NOMO-1 (cell line): ENCODE results near the gene OVCH1.

Source experiments
- DNase-seq, 2 experiments: peaks; one replicate each; lab custom pipeline; 2025; ENCODE audit not compliant: unreplicated experiment in 2 of 2; lab: John Stamatoyannopoulos, UW

The OVCH1 gene, protein sequence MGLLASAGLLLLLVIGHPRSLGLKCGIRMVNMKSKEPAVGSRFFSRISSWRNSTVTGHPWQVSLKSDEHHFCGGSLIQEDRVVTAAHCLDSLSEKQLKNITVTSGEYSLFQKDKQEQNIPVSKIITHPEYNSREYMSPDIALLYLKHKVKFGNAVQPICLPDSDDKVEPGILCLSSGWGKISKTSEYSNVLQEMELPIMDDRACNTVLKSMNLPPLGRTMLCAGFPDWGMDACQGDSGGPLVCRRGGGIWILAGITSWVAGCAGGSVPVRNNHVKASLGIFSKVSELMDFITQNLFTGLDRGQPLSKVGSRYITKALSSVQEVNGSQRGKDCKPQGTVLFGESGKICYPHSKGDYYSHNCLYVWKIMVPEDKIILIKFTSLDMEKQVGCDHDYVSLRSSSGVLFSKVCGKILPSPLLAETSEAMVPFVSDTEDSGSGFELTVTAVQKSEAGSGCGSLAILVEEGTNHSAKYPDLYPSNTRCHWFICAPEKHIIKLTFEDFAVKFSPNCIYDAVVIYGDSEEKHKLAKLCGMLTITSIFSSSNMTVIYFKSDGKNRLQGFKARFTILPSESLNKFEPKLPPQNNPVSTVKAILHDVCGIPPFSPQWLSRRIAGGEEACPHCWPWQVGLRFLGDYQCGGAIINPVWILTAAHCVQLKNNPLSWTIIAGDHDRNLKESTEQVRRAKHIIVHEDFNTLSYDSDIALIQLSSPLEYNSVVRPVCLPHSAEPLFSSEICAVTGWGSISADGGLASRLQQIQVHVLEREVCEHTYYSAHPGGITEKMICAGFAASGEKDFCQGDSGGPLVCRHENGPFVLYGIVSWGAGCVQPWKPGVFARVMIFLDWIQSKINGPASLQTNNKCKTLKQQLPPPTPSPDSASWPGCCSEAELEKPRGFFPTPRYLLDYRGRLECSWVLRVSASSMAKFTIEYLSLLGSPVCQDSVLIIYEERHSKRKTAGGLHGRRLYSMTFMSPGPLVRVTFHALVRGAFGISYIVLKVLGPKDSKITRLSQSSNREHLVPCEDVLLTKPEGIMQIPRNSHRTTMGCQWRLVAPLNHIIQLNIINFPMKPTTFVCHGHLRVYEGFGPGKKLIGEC

GRCh38 chr12:29497588-29497987 is at the start of gene OVCH1:
TSS of gene OVCH1 (minus strand) at chr12:29497686. CDS start at chr12:29497686, 0 bp downstream.
- DNase-seq: no peak

GRCh38 chr12:29547151-29547632 is 49.7 kb upstream of the OVCH1 start:
- DNase-seq: no peak

GRCh38 chr12:29546000-29546399 is 48.5 kb upstream of the OVCH1 start:
- no peak for DNase-seq

DNA sequence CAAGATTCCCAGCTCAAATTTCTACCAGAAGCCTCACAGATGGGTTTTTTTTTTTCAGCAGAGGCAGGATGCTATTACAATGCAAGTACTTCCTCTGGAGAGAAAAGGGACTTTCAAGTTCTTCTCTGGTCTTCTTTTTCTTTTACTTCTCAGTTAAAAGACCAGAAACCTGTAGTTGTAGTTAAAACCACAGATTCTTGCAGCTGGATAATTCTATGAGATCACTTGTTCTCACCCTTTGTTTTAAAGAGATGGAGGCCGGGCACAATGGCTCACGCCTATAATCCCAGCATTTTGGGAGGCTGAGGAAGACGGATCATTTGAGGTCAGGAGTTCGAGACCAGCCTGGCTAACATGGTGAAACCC is 47.6 kb upstream of the OVCH1 start:
- no peak for DNase-seq

DNA sequence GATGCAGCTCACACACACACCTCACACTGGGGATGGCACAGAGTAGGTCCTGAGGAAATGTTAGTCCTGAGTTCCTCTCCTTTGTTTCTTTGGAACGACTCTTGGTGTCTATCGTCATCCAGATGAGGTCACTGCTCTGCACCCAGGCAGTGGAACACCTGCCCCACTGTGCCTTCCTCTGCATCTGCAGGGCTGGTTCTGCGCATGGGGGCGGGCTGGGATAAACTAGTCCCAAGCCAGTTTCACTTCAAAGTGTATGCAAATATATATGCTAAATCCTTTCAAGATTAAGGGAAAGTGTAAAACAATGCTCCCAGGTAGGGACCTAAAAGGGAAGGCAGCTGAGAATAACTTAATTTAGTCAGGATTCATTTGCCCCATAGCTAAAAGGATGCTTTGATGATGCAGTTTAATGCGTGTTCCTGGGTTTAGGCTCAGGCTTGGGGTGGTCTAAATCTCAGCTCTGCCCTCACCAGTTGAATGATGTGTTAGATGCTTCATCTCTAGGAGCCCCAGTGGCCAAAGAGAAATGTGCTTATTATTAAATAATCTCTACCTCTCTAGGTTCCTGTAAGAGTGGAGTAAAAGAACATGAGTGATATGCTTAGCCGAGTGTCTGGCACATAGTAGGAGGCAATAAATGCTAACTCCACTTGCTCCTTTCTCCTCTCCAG is 47.1 kb upstream of the OVCH1 start:
- no peak for DNase-seq

DNA sequence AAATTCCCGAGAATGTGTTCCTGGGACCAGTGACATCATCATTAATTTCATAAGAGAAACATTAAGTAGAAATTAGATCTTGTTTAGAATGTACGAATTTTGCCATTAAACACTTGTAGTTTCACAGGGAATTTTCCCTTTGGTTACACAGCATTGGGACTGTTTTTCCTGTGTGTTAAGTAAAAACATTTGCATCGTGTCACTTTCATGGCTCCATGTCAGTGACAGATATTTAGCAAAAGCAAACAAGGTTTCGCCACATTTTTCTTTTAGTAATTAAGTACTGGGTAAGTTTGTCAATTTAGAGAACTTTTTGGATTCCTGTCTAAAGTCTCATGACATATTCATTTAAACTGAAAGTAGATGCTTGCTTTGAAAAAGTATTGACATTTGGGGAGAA is 45.5 kb upstream of the OVCH1 start:
- DNase-seq: no peak

GRCh38 chr12:29537298-29537697 is 39.8 kb upstream of the OVCH1 start:
- DNase-seq: no peak

GRCh38 chr12:29534935-29535334 is 37.4 kb upstream of the OVCH1 start:
- peak; percentile 50 to 79 for DNase-seq

DNA sequence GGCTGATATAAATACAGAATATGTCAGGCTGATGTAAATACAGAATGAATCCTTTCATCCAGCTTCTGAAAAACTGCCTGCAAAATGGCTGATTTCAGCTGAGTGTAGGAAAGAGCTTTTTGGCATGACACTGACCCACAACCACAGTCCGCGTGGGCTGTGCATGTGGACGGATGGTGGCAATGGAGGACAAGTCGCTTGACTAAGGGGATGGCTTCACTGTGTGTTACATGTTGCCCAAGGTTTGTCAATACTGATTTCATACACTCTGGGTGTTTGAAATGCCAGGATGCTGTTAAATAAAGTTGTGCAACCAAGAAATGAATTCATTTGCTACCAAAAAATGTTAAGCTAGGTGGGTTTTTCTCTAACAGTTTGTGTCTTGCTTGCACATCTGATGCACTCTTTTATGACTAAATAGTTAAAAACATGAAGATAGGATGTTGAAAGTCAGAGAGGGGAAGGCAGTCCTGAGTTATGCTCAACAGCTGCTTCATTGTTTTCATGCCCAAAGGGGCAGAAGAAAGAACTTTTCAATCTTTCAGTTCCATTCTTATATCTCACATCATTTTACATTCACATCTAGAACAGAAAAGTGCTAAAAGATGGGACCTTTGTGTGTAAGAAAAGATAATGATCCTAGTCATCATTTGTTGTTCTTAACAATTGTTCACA is 36.5 kb upstream of the OVCH1 start:
- DNase-seq: no peak

DNA sequence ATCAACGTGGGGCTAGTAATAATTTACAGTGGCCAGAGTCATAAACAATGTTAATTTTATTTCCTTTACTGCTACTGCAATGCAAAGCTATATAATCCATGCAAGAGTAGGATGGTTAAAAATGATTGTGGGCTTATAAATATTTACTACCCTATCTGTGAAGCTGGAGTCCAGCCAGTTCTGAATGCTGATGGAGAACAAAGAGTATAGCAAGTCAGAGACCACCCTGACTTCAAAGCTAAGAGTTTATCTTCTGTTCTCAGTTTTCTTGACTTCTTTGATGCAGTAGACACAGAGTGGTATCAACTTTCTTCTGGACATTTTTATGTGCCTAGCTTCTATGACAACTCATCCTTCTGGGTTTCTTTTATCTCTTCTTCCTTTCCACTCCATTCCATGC is 34.0 kb upstream of the OVCH1 start:
- DNase-seq: no peak

DNA sequence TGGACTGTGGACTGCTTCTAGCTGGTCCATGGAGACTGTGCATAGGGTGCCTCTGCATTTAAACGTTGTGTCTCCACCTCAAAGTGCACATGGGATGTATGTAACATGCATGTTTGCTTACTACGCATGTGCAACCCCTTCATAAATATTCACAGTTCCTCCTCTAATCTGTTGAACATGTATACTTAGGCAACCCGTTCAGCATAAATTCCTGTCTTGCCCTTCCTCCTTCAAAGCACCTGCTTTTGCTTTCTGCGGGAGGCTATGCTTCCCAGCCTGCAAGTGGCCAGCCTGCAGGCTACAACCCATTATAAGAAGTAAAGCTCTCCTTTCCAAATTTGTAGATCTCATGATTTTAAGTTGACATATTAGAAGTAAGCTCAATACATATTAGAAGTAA is 33.0 kb upstream of the OVCH1 start:
- peak; percentile 65 to 73 for DNase-seq

GRCh38 chr12:29528161-29528560 is 30.7 kb upstream of the OVCH1 start:
- DNase-seq: no peak

- no peak for DNase-seq
Observed at GRCh38 chr12:29521951-29522350, 24.5 kb upstream of the OVCH1 start.

GRCh38 chr12:29519585-29520182 is 22.2 kb upstream of the OVCH1 start:
- DNase-seq: peak; percentile 26 to 32

DNA sequence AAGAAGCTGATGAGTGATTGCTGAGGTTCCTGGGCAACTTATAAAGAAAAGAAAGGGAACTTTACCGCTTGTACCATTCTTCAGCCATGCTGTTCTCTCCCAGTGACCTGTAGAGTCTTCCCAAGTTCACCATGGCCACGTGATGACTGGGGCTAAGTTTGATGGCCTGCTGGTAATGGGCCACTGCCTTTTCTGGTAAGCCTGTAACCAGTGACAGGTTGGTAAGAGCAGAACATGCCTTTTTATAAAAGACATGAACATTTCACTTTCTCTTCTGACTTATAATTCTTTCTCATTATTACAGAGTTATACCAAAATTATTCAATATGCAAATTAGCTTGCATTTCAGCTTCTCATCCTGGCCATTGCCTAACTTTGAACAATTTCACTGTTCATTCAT is 20.9 kb upstream of the OVCH1 start:
- no peak for DNase-seq

GRCh38 chr12:29517264-29517663 is 19.8 kb upstream of the OVCH1 start:
- DNase-seq: peak; percentile 33 to 49

- DNase-seq: no peak
Observed at GRCh38 chr12:29516431-29516875, 19.0 kb upstream of the OVCH1 start.

DNA sequence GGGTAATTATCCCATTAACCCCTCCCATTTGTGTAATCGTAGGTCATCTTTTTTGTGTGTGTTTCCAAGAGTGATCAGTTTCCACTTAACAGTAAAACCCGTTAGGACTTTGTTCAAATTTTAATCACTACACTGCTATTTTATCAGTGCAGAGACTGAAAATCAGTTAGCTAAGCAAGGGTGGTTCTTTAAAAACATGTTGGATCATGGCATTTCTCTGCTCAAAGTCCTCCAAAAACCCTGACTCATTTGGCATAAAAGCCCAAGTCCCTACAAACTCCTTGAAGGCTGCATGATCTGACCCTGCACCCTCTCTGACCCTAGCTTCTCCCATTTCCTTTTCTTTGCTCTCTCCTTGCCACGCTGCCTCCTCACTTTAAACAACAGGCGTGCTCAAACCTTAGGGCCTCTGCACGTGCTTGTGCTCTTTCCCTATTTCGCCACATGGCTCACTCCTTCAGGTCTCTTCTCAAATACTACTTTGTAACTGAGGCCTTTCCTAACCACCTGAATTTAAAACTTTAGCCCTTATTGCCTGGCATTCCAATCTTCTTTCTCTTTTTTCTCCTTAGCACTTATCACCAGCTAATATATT is 13.2 kb upstream of the OVCH1 start:
- no peak for DNase-seq

- no peak for DNase-seq
Observed at GRCh38 chr12:29509503-29509902, 12.0 kb upstream of the OVCH1 start.
